DOHH2 (cell line): ENCODE data around the gene SLC9A9.

ENCODE experiments used
- H3F3A ChIP-seq: fragments of 200-600 bp; sonication (generic), shearing (Covaris generic); 2 replicates; pipeline ENCODE4 v1.6.0; 2016; ENCODE audit warnings: antibody characterized with exemption, mild to moderate bottlenecking; ENCODE audit not compliant: control insufficient read depth, insufficient read depth
- H3K27ac ChIP-seq: fragments of 200-600 bp; sonication (generic); 2 replicates; pipeline ENCODE4 v1.5.1; 2014; ENCODE audit warnings: low read depth, mild to moderate bottlenecking, low read length, moderate library complexity
- H3K27me3 ChIP-seq: fragments of 200-600 bp; sonication (generic); 2 replicates; pipeline ENCODE4 v1.6.1; 2014; ENCODE audit warnings: mild to moderate bottlenecking, low read length, mixed read lengths; ENCODE audit not compliant: control insufficient read depth
- H3K36me3 ChIP-seq: fragments of 200-600 bp; sonication (generic); 2 replicates; pipeline ENCODE4 v1.6.1; 2014; ENCODE audit warnings: mild to moderate bottlenecking, low read length, moderate library complexity, mixed read lengths; ENCODE audit not compliant: control insufficient read depth
- H3K4me1 ChIP-seq: fragments of 200-600 bp; sonication (generic); 2 replicates; pipeline ENCODE4 v1.6.1; 2014; ENCODE audit warnings: mild to moderate bottlenecking, low read length, mixed read lengths; ENCODE audit not compliant: control insufficient read depth
- H3K4me2 ChIP-seq: fragments of 200-600 bp; sonication (generic); 2 replicates; pipeline ENCODE4 v1.6.0; 2014; ENCODE audit warnings: mild to moderate bottlenecking, low read length, moderate library complexity
- H3K4me3 ChIP-seq: fragments of 200-600 bp; sonication (generic); 2 replicates; pipeline ENCODE4 v1.5.1; 2014; ENCODE audit warnings: mild to moderate bottlenecking, low read length, mixed read lengths
- H3K79me2 ChIP-seq: fragments of 200-600 bp; sonication (generic); 2 replicates; pipeline ENCODE4 v1.6.1; 2014; ENCODE audit warnings: mild to moderate bottlenecking, low read length, mixed read lengths; ENCODE audit not compliant: control insufficient read depth
- H3K9me2 ChIP-seq: fragments of 200-600 bp; sonication (generic); replicated peaks from 2 replicates; pipeline ENCODE4 v1.6.1; 2014; ENCODE audit warnings: mild to moderate bottlenecking, low read length, mixed read lengths; ENCODE audit not compliant: control insufficient read depth
- H3K9me3 ChIP-seq: fragments of 200-600 bp; sonication (generic); 2 replicates; pipeline ENCODE4 v1.6.1; 2014; ENCODE audit warnings: antibody characterized with exemption, low read length, mixed read lengths; ENCODE audit not compliant: control insufficient read depth, insufficient read depth
- H4K20me1 ChIP-seq: fragments of 200-600 bp; sonication (generic); 2 replicates; pipeline ENCODE4 v1.6.0; 2014; ENCODE audit warnings: low read depth, mild to moderate bottlenecking, antibody characterized with exemption, low read length, moderate library complexity; ENCODE audit not compliant: control insufficient read depth, insufficient read depth
- CTCF ChIP-seq: fragments of 200-600 bp; sonication (generic); IDR thresholded peaks from one replicate; pipeline ENCODE4 v1.5.1; 2014; ENCODE audit warnings: antibody characterized with exemption, mild to moderate bottlenecking, low read depth, low read length; ENCODE audit not compliant: poor library complexity, severe bottlenecking
- EZH2phosphoT487 ChIP-seq: fragments of 200-600 bp; sonication (generic); IDR thresholded peaks from 2 replicates; pipeline ENCODE4 v1.6.1; 2017; ENCODE audit warnings: borderline replicate concordance, mild to moderate bottlenecking, antibody characterized with exemption, low read length, moderate library complexity, mixed read lengths

SLC9A9 gene

DNA sequence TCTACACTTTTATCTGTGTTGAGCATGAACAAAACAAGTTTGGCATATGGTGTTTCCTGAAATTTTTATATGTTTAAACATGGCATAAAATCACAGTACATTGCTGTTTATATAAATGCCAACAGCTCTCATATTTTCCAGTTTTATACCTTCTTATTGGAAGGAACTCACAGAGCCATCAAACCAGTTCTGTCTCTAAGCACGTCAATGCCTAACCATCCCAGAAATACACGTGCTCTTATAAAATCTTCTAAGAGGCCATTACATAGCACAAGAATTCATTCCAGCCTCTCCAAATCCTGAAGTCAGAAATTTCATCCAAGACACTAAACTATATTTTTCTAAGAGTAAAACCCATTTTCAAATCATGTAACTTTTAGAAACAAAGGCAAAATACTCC lies 20.8 kb downstream of the SLC9A9 start:
- TF ChIP-seq CTCF (no peak), EZH2phosphoT487 (no peak)
- Histone ChIP-seq H3K27ac (no peak overlapping the region), H3K9me2 (no peaks in the 10 kb centered on the region), H3K4me2 (no peak overlapping the region), H3K9me3 (no peaks in the 10 kb centered on the region), H3K4me1 (peaks cover 8% of the 10 kb centered on the region), H3K36me3 (no peaks in the 10 kb centered on the region), H3K4me3 (no peak overlapping the region), H3K27me3 (no peaks in the 10 kb centered on the region), H3K79me2 (no peaks in the 10 kb centered on the region), H4K20me1 (no peaks in the 10 kb centered on the region), H3F3A (no peaks in the 10 kb centered on the region)

DNA sequence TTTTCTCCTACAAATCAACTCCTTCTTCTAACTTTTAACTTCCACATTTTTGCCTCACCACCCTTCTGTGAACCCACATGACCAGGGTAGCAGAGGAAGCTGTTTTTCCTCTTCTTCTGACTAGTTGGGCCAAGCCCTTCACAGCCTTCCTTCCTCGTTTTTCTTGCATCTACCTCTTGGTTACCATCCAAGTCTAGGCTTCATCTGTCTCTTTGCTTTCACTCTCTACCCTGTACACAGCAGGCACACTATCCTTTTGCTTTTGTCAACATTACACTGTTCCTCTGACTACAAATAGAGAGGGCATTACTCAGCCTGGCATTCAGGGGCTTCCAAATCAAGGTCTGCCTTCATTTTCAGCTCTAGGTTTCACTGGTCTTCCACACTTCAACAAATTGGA lies 22.0 kb downstream of the SLC9A9 start:
- Histone ChIP-seq H3K79me2 (no peaks in the 10 kb centered on the region), H3K27ac (no peak overlapping the region), H3K27me3 (no peaks in the 10 kb centered on the region), H3K9me2 (no peaks in the 10 kb centered on the region), H4K20me1 (no peaks in the 10 kb centered on the region), H3F3A (no peaks in the 10 kb centered on the region), H3K36me3 (no peaks in the 10 kb centered on the region), H3K4me2 (no peak overlapping the region), H3K4me3 (no peak overlapping the region), H3K9me3 (no peaks in the 10 kb centered on the region), H3K4me1 (peaks cover 8% of the 10 kb centered on the region)
- no peak for TF ChIP-seq EZH2phosphoT487
- TF ChIP-seq CTCF: no peak

DNA sequence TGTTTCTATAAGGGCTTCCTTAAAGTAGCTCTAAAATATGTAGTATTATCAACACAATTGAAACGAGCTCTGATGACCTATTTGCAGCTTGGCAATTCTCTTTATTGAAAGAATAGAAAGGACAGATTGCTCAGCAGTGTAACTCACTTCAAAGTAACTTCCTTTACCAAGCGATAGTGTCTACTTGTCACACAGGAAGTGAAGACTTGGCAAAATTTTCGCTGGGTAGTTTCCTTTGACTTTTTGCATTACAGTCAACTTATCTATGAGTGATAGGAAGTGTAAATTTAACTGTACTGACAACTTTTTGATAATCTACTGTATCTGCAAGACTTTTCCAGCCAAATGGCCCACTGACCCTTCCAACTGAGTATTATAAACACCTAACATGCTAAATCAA lies 22.8 kb downstream of the SLC9A9 start:
- Histone ChIP-seq H3K4me1 (peaks cover 8% of the 10 kb centered on the region), H3K27ac (no peak overlapping the region), H3K4me3 (no peak overlapping the region), H3K9me2 (no peaks in the 10 kb centered on the region), H4K20me1 (no peaks in the 10 kb centered on the region), H3K4me2 (no peak overlapping the region), H3K79me2 (no peaks in the 10 kb centered on the region), H3K27me3 (no peaks in the 10 kb centered on the region), H3K9me3 (no peaks in the 10 kb centered on the region), H3F3A (no peaks in the 10 kb centered on the region), H3K36me3 (no peaks in the 10 kb centered on the region)
- TF ChIP-seq CTCF (no peak), EZH2phosphoT487 (no peak)
